MCF 10A (cell line): ENCODE results near the gene RTN3. TPM values are rescaled to one million over a fixed set of nuclear protein-coding genes. Genes with fewer than 3 reads are reported as not detected.
A peak's percentile ranks its signal among the peaks of the same experiment; 100 is the strongest.
"Not testable (repeated sequence)": the region's sequence is repeated elsewhere in the genome, so short reads cannot be mapped to it uniquely, and the experiment has no call there.

Experiments
- BruUV-seq: library from RNA; stranded (reverse); fragments of 400-500 nt; replicated peaks from 2 replicates; lab custom pipeline; 2021; lab: Mats Ljungman, UMichigan
- CTCF ChIA-PET: fragments of 300-600 bp; sonication (Branson Sonifier 250); formaldehyde crosslinking; extraction: SDS; loops from one replicate; lab custom pipeline; 2021; ENCODE audit warnings: antibody characterized with exemption, inconsistent platforms; lab: Yijun Ruan, JAX
- POLR2A ChIA-PET: fragments of 300-600, 350-650 bp; sonication (Branson Sonifier 250); formaldehyde crosslinking; extraction: SDS; loops from one replicate; lab custom pipeline; 2020; ENCODE audit warnings: antibody characterized with exemption, inconsistent platforms; lab: Yijun Ruan, JAX
- DNase-seq: peaks from one replicate; pipeline ENCODE4 v3.0.0-alpha.2; 2018; ENCODE audit not compliant: unreplicated experiment
- H3K27ac Mint-ChIP-seq: one replicate; pipeline ENCODE4 v1.8.0; 2022; ENCODE audit warnings: mild to moderate bottlenecking, low read depth, mixed read lengths; ENCODE audit not compliant: unreplicated experiment
- H3K27me3 Mint-ChIP-seq: one replicate; pipeline ENCODE4 v1.8.0; 2022; ENCODE audit warnings: mixed read lengths; ENCODE audit not compliant: insufficient read depth, unreplicated experiment
- H3K36me3 Mint-ChIP-seq: one replicate; pipeline ENCODE4 v1.8.0; 2022; ENCODE audit warnings: mild to moderate bottlenecking, moderate library complexity, mixed read lengths; ENCODE audit not compliant: insufficient read depth, unreplicated experiment
- H3K4me1 Mint-ChIP-seq: one replicate; pipeline ENCODE4 v1.8.0; 2022; ENCODE audit warnings: mixed read lengths; ENCODE audit not compliant: insufficient read depth, unreplicated experiment
- H3K4me3 Mint-ChIP-seq: one replicate; pipeline ENCODE4 v1.8.0; 2022; ENCODE audit warnings: mild to moderate bottlenecking, moderate library complexity, mixed read lengths; ENCODE audit not compliant: unreplicated experiment
- H3K9me3 Mint-ChIP-seq: one replicate; pipeline ENCODE4 v1.8.0; 2022; ENCODE audit warnings: mixed read lengths; ENCODE audit not compliant: unreplicated experiment
- intact Hi-C: fragments of 100-400 bp; cut with micrococcal nuclease; formaldehyde crosslinking; loops from 2 replicates; pipeline ENCODE4 v1.14.1; 2022
- total RNA-seq: library from RNA; stranded (reverse); gene quantifications from 2 replicates; pipeline ENCODE4 v1.2.3, GENCODE V29; 2022
- TF ChIP-seq, protein P1 (sequence below): fragments of 200-600 bp; IDR thresholded peaks from one replicate; pipeline ENCODE4 v1.8.0; 2022; ENCODE audit warnings: antibody characterized with exemption, mild to moderate bottlenecking; ENCODE audit not compliant: unreplicated experiment

RTN3 gene
- total RNA-seq, 1 experiment from 2014 or later: 95.4 TPM

- no TSS peak for BruUV-seq
- Mint-ChIP-seq H3K4me1 (peaks cover 21% of the 10 kb centered on the region), H3K36me3 (no peaks in the 10 kb centered on the region), H3K27ac (peak overlapping the region; percentile 52), H3K9me3 (no peaks in the 10 kb centered on the region), H3K27me3 (no peaks in the 10 kb centered on the region), H3K4me3 (peak overlapping the region; percentile 92)
- TF ChIP-seq, protein P1, sequence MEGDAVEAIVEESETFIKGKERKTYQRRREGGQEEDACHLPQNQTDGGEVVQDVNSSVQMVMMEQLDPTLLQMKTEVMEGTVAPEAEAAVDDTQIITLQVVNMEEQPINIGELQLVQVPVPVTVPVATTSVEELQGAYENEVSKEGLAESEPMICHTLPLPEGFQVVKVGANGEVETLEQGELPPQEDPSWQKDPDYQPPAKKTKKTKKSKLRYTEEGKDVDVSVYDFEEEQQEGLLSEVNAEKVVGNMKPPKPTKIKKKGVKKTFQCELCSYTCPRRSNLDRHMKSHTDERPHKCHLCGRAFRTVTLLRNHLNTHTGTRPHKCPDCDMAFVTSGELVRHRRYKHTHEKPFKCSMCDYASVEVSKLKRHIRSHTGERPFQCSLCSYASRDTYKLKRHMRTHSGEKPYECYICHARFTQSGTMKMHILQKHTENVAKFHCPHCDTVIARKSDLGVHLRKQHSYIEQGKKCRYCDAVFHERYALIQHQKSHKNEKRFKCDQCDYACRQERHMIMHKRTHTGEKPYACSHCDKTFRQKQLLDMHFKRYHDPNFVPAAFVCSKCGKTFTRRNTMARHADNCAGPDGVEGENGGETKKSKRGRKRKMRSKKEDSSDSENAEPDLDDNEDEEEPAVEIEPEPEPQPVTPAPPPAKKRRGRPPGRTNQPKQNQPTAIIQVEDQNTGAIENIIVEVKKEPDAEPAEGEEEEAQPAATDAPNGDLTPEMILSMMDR: peak; percentile 14
- POLR2A ChIA-PET: interaction anchor here (0.6 to 6.0 kb wide), 35 partner anchors 8 to 1091 kb away, joined by 3 to 270 read pairs (median 5); partner anchors contain the start of genes ATL3, SLC3A2, STIP1 and TUT1
- DNase-seq: peak; percentile 33
- intact Hi-C loops: no loop called here
- CTCF ChIA-PET: interaction anchor here (0.5 to 2.7 kb wide), 10 partner anchors 9 to 793 kb away, joined by 3 to 20 read pairs (median 4); partner anchors contain the start of gene ATL3
Measured at GRCh38 chr11:63682066-63683021, 1.0 kb downstream of the RTN3 start.

DNA sequence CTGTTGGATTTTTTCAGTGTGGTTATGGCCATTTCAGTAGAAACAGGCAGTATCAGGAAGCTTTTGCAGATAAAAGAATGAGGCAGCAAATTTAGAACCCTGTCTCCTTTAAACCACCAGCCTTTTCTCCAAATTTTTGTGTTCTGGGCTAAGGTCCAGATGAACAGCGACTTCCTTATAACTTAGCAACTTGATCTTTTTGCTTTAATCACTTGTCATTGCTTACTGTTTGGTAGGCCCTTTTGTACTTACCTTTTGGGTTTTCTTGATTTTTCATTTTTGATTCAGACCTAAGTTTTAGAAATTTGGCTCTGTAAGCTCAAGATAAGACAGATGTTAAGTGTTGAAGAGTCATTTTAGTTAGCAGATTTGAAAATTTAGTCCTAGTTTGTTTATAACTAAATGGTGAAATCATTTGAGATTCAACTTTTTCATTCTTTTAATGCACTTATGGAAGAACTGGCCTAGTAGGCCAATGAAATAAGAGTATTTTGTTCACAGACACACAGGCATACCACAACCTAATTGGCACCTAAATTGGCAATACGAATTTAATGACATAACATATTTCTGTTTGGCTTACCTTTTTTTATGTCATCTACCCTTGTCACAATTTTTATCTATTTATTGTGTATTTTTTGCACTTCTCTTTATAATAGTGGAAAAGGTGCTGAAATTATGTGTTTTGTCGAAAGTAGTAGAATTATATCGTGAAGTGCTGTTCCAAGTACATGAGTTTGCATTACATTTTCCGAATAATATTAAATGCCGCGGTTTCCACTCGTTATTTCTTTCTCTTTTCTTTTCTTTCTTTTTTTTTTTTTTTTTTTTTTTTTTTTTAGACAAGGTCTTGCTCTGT lies 2.1 kb downstream of the RTN3 start:
- Mint-ChIP-seq H3K27me3 (no peaks in the 10 kb centered on the region), H3K9me3 (no peaks in the 10 kb centered on the region), H3K4me1 (peaks cover 21% of the 10 kb centered on the region), H3K36me3 (no peaks in the 10 kb centered on the region), H3K4me3 (peak overlapping the region; percentile 92), H3K27ac (peak overlapping the region; percentile 52)
- intact Hi-C loops: no loop called here
- no TSS peak for BruUV-seq
- TF ChIP-seq, protein P1: no peak
- ChIA-PET CTCF (interaction anchor here (1.3 to 2.7 kb wide), 4 partner anchors 10 to 55 kb away, joined by 4 to 20 read pairs (median 6); partner anchors contain the start of gene ATL3), POLR2A (interaction anchor here (0.6 to 6.0 kb wide), 15 partner anchors 7 to 878 kb away, joined by 3 to 270 read pairs (median 7); partner anchors contain the start of genes ATL3, CHRM1 and STIP1)
- DNase-seq: no peak

GRCh38 chr11:63685158-63685721 lies 3.9 kb downstream of the RTN3 start:
- BruUV-seq, H3K9me3 Mint-ChIP-seq, H3K4me3 Mint-ChIP-seq, intact Hi-C loops, DNase-seq, H3K27ac Mint-ChIP-seq, H3K27me3 Mint-ChIP-seq, H3K36me3 Mint-ChIP-seq: not testable (repeated sequence)
- POLR2A ChIA-PET: interaction anchor here (0.5 to 6.0 kb wide), 4 partner anchors 17 to 591 kb away, joined by 3 to 270 read pairs (median 3); partner anchors contain the start of gene ATL3
- CTCF ChIA-PET: interaction anchor here (0.7 kb wide), 1 partner anchor 52 kb away, joined by 5 read pairs; no protein-coding TSS in a partner anchor
- H3K4me1 Mint-ChIP-seq: peaks cover 34% of the 10 kb centered on the region

- no peak for DNase-seq
- TF ChIP-seq, protein P1: no peak
- H3K9me3 Mint-ChIP-seq: no peaks in the 10 kb centered on the region
- ChIA-PET CTCF (interaction anchor here (0.7 kb wide), 2 partner anchors 51 to 207 kb away, joined by 3 to 4 read pairs; no protein-coding TSS in a partner anchor), POLR2A (interaction anchor here (0.6 to 3.6 kb wide), 5 partner anchors 17 to 1074 kb away, joined by 3 to 26 read pairs (median 4); partner anchors contain the start of genes ATL3 and ROM1)
- no peaks in the 10 kb centered on the region for H3K27me3 Mint-ChIP-seq
- H3K36me3 Mint-ChIP-seq: peaks cover 9% of the 10 kb centered on the region
- no TSS peak for BruUV-seq
- intact Hi-C loops: no loop called here
- H3K27ac Mint-ChIP-seq: no peak overlapping the region
- H3K4me1 Mint-ChIP-seq: peaks cover 35% of the 10 kb centered on the region
- H3K4me3 Mint-ChIP-seq: no peak overlapping the region
Measured at GRCh38 chr11:63686926-63687325, 5.6 kb downstream of the RTN3 start.
